Naive thymus-derived CD4-positive, alpha-beta T cell (primary cell): ENCODE results near the gene ARSA. TPM values are rescaled to one million over a fixed set of nuclear protein-coding genes. Genes with fewer than 3 reads are reported as not detected.
"Not testable (repeated sequence)": the region's sequence is repeated elsewhere in the genome, so short reads cannot be mapped to it uniquely, and the experiment has no call there.

ENCODE experiments used
- ATAC-seq: fragments of 150-1000 bp; cut with Tn5 transposase; 2 replicates; pipeline ENCODE4 v1.10.0; 2021; ENCODE audit warnings: mild to moderate bottlenecking, moderate library complexity
- CTCF ChIA-PET: fragments of 350-600 bp; sonication (Branson Sonifier 250); formaldehyde crosslinking; loops from one replicate; lab custom pipeline; 2021; ENCODE audit warnings: antibody characterized with exemption; lab: Charles Lee
- POLR2A ChIA-PET: fragments of 350-600 bp; sonication (Branson Sonifier 250); formaldehyde crosslinking; loops from one replicate; lab custom pipeline; 2021; ENCODE audit warnings: antibody characterized with exemption, inconsistent platforms; lab: Charles Lee
- DNase-seq, 9 donors: peaks; one replicate each; pipeline versions ENCODE4 v3.0.0 to v3.0.0-alpha.2; 2020 to 2022; ENCODE audit warnings: mixed read lengths in 1 of 9
- H3K27ac ChIP-seq: one replicate; pipeline ENCODE4 v1.7.0; 2013; ENCODE audit warnings: mild to moderate bottlenecking, low read depth, low read length, moderate library complexity
- H3K27me3 ChIP-seq, 2 donors: one replicate each; pipeline ENCODE4 v1.7.0; 2013; ENCODE audit warnings: low read length in 2 of 2, mild to moderate bottlenecking in 2 of 2, moderate library complexity in 2 of 2; ENCODE audit not compliant: control insufficient read depth in 2 of 2, insufficient read depth in 2 of 2
- H3K36me3 ChIP-seq, 3 experiments: 1 replicate in 2 of 3; 2 replicates in 1 of 3; pipeline ENCODE4 v1.7.0; 2013; ENCODE audit warnings: low read length in 3 of 3, mild to moderate bottlenecking in 3 of 3, moderate library complexity in 1 of 3; ENCODE audit not compliant: insufficient read depth in 3 of 3, control insufficient read depth in 2 of 3
- H3K4me1 ChIP-seq, 2 donors: one replicate each; pipeline ENCODE4 v1.7.0; 2013; ENCODE audit warnings: low read length in 2 of 2, mild to moderate bottlenecking in 2 of 2, moderate library complexity in 1 of 2; ENCODE audit not compliant: control insufficient read depth in 2 of 2, insufficient read depth in 2 of 2
- H3K4me3 ChIP-seq: 2 replicates; pipeline ENCODE4 v1.7.0; 2013; ENCODE audit warnings: mild to moderate bottlenecking, low read length
- H3K9me3 ChIP-seq, 3 experiments: 1 replicate in 2 of 3; 2 replicates in 1 of 3; pipeline ENCODE4 v1.7.0; 2013; ENCODE audit warnings: low read length in 3 of 3; ENCODE audit not compliant: control insufficient read depth in 2 of 3
- H3K27ac Mint-ChIP-seq, 9 donors: one replicate each; pipeline ENCODE4 v1.8.0; 2020 to 2022; ENCODE audit warnings: mixed read lengths in 9 of 9, mild to moderate bottlenecking in 8 of 9, moderate library complexity in 5 of 9, inconsistent platforms in 2 of 9
- H3K27me3 Mint-ChIP-seq, 5 donors: one replicate each; pipeline ENCODE4 v1.8.0; 2021 to 2022; ENCODE audit warnings: mixed read lengths in 5 of 5, mild to moderate bottlenecking in 1 of 5
- H3K36me3 Mint-ChIP-seq, 5 donors: one replicate each; pipeline ENCODE4 v1.8.0; 2020 to 2022; ENCODE audit warnings: mixed read lengths in 5 of 5, mild to moderate bottlenecking in 3 of 5, inconsistent platforms in 1 of 5
- H3K4me1 Mint-ChIP-seq, 7 donors: one replicate each; pipeline ENCODE4 v1.8.0; 2020 to 2022; ENCODE audit warnings: mixed read lengths in 7 of 7, mild to moderate bottlenecking in 3 of 7, inconsistent platforms in 1 of 7
- H3K4me3 Mint-ChIP-seq, 10 donors: one replicate each; pipeline ENCODE4 v1.8.0; 2020 to 2022; ENCODE audit warnings: mild to moderate bottlenecking in 10 of 10, mixed read lengths in 10 of 10, moderate library complexity in 6 of 10, inconsistent platforms in 2 of 10
- H3K9me3 Mint-ChIP-seq, 11 donors: one replicate each; pipeline ENCODE4 v1.8.0; 2020 to 2022; ENCODE audit warnings: mixed read lengths in 11 of 11, mild to moderate bottlenecking in 4 of 11, inconsistent platforms in 1 of 11, moderate library complexity in 1 of 11
- intact Hi-C, 2 donors: fragments of 100-400 bp; cut with micrococcal nuclease; formaldehyde crosslinking; loops; one replicate each; pipeline ENCODE4 v1.15.1; 2023
- polyA plus RNA-seq, 2 donors: library from polyadenylated mRNA; unstranded; fragments of 300-500 nt; fragmentation: Illumina TruSeq; gene quantifications; one replicate each; pipeline ENCODE4 v1.2.3, GENCODE V29; 2021
- total RNA-seq, 6 experiments: library from RNA in 5 of 6; stranded (reverse) in 5 of 6; gene quantifications; 1 replicate in 5 of 6; 2 replicates in 1 of 6; pipeline ENCODE4 v1.2.3 and lab custom pipeline; 2021 to 2026

The ARSA gene
- total and polyA plus RNA-seq, 7 experiments from 2014 or later = 7.1 to 96.3 (median 64.3) TPM

- Histone ChIP-seq H3K4me3 (no peak overlapping the region), H3K27me3 (no peaks in the 10 kb centered on the region), H3K36me3 (no peaks in the 10 kb centered on the region), H3K27ac (no peak overlapping the region), H3K4me1 (no peaks in the 10 kb centered on the region), H3K9me3 (no peaks in the 10 kb centered on the region)
- ChIA-PET POLR2A (interaction anchor here (1.2 to 2.2 kb wide), 2 partner anchors 86 to 104 kb away, joined by 4 to 5 read pairs; partner anchors contain the start of genes LMF2 and SCO2), CTCF (no interaction called here)
- intact Hi-C loops = loop anchor here in 1 of 2 donors (1.0 kb wide), 1 partner anchor 17 kb away; the partner anchor contains the start of gene ARSA
- DNase-seq (no peak), ATAC-seq (no peak)
- Mint-ChIP-seq H3K27me3 (peaks cover 11 to 40% (median 16%) of the 10 kb centered on the region in 5 donors), H3K36me3 (no peaks in the 10 kb centered on the region), H3K4me3 (no peak overlapping the region), H3K9me3 (peaks cover 0 to 1% (median 0%) of the 10 kb centered on the region in 11 donors), H3K27ac (no peak overlapping the region), H3K4me1 (peaks cover 0 to 10% (median 3%) of the 10 kb centered on the region in 7 donors)
Observed at GRCh38 chr22:50611341-50612060, 16.5 kb downstream of the ARSA start.

GRCh38 chr22:50610581-50610980, 17.4 kb downstream of the ARSA start:
- Mint-ChIP-seq H3K27ac (no peak overlapping the region), H3K4me1 (peaks cover 0 to 10% (median 3%) of the 10 kb centered on the region in 7 donors), H3K36me3 (no peaks in the 10 kb centered on the region), H3K9me3 (peaks cover 0 to 1% (median 0%) of the 10 kb centered on the region in 11 donors), H3K27me3 (peaks cover 16 to 43% (median 23%) of the 10 kb centered on the region in 5 donors), H3K4me3 (no peak overlapping the region)
- ATAC-seq (no peak), DNase-seq (no peak)
- H3K4me3 ChIP-seq = no peak overlapping the region
- ChIA-PET POLR2A (no interaction called here), CTCF (interaction anchor here (0.6 kb wide), 1 partner anchor 10 kb away, joined by 3 read pairs; no protein-coding TSS in a partner anchor)
- H3K27me3 ChIP-seq = no peaks in the 10 kb centered on the region
- no peaks in the 10 kb centered on the region for H3K9me3 ChIP-seq
- no peaks in the 10 kb centered on the region for H3K36me3 ChIP-seq
- intact Hi-C loops = no loop called here
- H3K4me1 ChIP-seq = no peaks in the 10 kb centered on the region
- no peak overlapping the region for H3K27ac ChIP-seq

- intact Hi-C loops = no loop called here
- Histone ChIP-seq H3K4me1 (no peaks in the 10 kb centered on the region), H3K4me3 (no peak overlapping the region), H3K27ac (no peak overlapping the region), H3K9me3 (no peaks in the 10 kb centered on the region), H3K27me3 (no peaks in the 10 kb centered on the region), H3K36me3 (no peaks in the 10 kb centered on the region)
- Mint-ChIP-seq H3K9me3 (peaks cover 0 to 1% (median 0%) of the 10 kb centered on the region in 11 donors), H3K4me3 (no peak overlapping the region), H3K27me3 (peaks cover 16 to 45% (median 27%) of the 10 kb centered on the region in 5 donors), H3K27ac (no peak overlapping the region), H3K36me3 (no peaks in the 10 kb centered on the region), H3K4me1 (peaks cover 0 to 10% (median 3%) of the 10 kb centered on the region in 7 donors)
- ChIA-PET CTCF (interaction anchor here (0.6 kb wide), 1 partner anchor 11 kb away, joined by 3 read pairs; no protein-coding TSS in a partner anchor), POLR2A (no interaction called here)
- no peak for ATAC-seq
- DNase-seq = no peak
Observed at GRCh38 chr22:50610041-50610451, 17.9 kb downstream of the ARSA start.

GRCh38 chr22:50609599-50609998, 18.4 kb downstream of the ARSA start:
- peaks cover 0 to 1% (median 0%) of the 10 kb centered on the region in 11 donors for H3K9me3 Mint-ChIP-seq
- peaks cover 16 to 46% (median 27%) of the 10 kb centered on the region in 5 donors for H3K27me3 Mint-ChIP-seq
- intact Hi-C loops = no loop called here
- Histone ChIP-seq H3K4me3 (no peak overlapping the region), H3K36me3 (no peaks in the 10 kb centered on the region), H3K9me3 (no peaks in the 10 kb centered on the region), H3K4me1 (no peaks in the 10 kb centered on the region), H3K27ac (no peak overlapping the region), H3K27me3 (no peaks in the 10 kb centered on the region)
- H3K4me1 Mint-ChIP-seq = peaks cover 0 to 10% (median 3%) of the 10 kb centered on the region in 7 donors
- H3K4me3 Mint-ChIP-seq = no peak overlapping the region
- no peak for DNase-seq
- H3K36me3 Mint-ChIP-seq = no peaks in the 10 kb centered on the region
- no peak overlapping the region for H3K27ac Mint-ChIP-seq
- ATAC-seq = no peak
- POLR2A ChIA-PET = no interaction called here
- CTCF ChIA-PET = no interaction called here

GRCh38 chr22:50608996-50609395, 19.0 kb downstream of the ARSA start:
- Histone ChIP-seq H3K4me1 (no peaks in the 10 kb centered on the region), H3K27ac (no peak overlapping the region), H3K9me3 (no peaks in the 10 kb centered on the region), H3K36me3 (no peaks in the 10 kb centered on the region), H3K4me3 (no peak overlapping the region), H3K27me3 (no peaks in the 10 kb centered on the region)
- ATAC-seq = no peak
- peaks cover 0 to 10% (median 3%) of the 10 kb centered on the region in 7 donors for H3K4me1 Mint-ChIP-seq
- no peak overlapping the region for H3K27ac Mint-ChIP-seq
- no peak for DNase-seq
- no peaks in the 10 kb centered on the region for H3K36me3 Mint-ChIP-seq
- ChIA-PET CTCF (no interaction called here), POLR2A (no interaction called here)
- no peaks in the 10 kb centered on the region for H3K9me3 Mint-ChIP-seq
- peaks cover 16 to 43% (median 27%) of the 10 kb centered on the region in 5 donors for H3K27me3 Mint-ChIP-seq
- peak overlapping the region in 1 of 10 donors; percentile 43 for H3K4me3 Mint-ChIP-seq
- intact Hi-C loops = no loop called here

- intact Hi-C loops, H3K4me3 ChIP-seq, H3K27ac Mint-ChIP-seq, H3K27me3 ChIP-seq, H3K36me3 ChIP-seq, ATAC-seq, H3K36me3 Mint-ChIP-seq, POLR2A ChIA-PET, DNase-seq, H3K27ac ChIP-seq, H3K4me1 ChIP-seq, H3K9me3 ChIP-seq, H3K9me3 Mint-ChIP-seq, H3K4me1 Mint-ChIP-seq: not testable (repeated sequence)
- H3K4me3 Mint-ChIP-seq = peak overlapping the region in 1 of 10 donors; percentile 43
- peaks cover 16 to 40% (median 27%) of the 10 kb centered on the region in 5 donors for H3K27me3 Mint-ChIP-seq
- CTCF ChIA-PET = interaction anchor here (0.5 kb wide), 1 partner anchor 192 kb away, joined by 4 read pairs; no protein-coding TSS in a partner anchor
Observed at GRCh38 chr22:50608058-50608840, 19.7 kb downstream of the ARSA start.
